NB4 (cell line): ENCODE results near the gene MACROD2.

Experiments used
- DNase-seq: peaks from one replicate; pipeline ENCODE4 v3.0.0; 2010; ENCODE audit warnings: low read depth
- H3K4me3 ChIP-seq: one replicate; pipeline ENCODE4 v1.5.1; 2011; ENCODE audit warnings: mild to moderate bottlenecking, low read depth, low read length, moderate library complexity
- CTCF ChIP-seq: IDR thresholded peaks from one replicate; pipeline ENCODE4 v1.5.1; 2012; ENCODE audit warnings: low read depth, low read length
- MYC ChIP-seq: IDR thresholded peaks from 2 replicates; pipeline ENCODE4 v1.6.1; 2011; ENCODE audit warnings: low read depth, low read length
- POLR2A ChIP-seq: IDR thresholded peaks from 2 replicates; pipeline ENCODE4 v1.6.1; 2011; ENCODE audit warnings: mild to moderate bottlenecking; ENCODE audit not compliant: insufficient read length; ENCODE audit errors: extremely low read depth
- TF ChIP-seq, protein P1 (sequence below): IDR thresholded peaks from 2 replicates; pipeline ENCODE4 v1.6.1; 2011; ENCODE audit warnings: low read depth, low read length

MACROD2 gene

DNA sequence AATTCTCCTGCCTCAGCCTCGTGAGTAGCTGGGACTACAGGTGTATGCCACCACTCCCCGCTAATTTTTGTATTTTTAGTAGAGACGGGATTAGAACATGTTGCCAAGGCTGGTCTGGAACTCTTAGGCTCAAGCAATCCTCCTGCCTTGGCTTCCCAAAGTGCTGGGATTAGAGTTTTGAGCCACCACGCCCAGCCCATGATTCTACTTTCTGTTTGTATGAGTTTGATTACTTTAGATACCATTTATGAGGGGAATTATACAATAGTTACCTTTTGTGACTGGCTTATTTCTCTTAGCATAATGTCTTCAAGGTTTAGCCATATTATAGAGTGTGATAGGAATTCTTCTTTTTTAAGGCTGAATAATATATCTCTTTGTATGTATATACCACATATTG lies 897.5 kb downstream of the MACROD2 start:
- DNase-seq = no peak
- H3K4me3 ChIP-seq = no peak overlapping the region
- TF ChIP-seq MYC = no peak
- TF ChIP-seq, protein P1, sequence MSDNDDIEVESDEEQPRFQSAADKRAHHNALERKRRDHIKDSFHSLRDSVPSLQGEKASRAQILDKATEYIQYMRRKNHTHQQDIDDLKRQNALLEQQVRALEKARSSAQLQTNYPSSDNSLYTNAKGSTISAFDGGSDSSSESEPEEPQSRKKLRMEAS = no peak

DNA sequence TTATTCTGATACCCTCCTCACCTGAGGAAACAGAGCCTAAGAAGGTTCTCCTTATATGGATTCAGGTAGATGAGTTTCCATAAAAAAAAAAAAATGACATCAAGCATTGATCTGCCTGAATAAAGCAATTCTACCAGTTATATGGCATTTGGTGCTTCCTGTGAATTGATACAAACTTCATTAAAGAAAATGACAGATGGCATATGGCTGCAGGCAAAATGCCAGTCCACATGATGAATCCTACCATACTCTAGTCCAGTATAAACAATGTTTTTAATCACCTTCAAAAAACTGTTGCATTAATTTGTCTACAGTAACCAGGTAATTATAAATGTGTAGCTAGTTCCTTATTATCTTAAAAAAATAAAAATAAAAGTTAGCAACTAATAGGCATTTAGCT lies 901.3 kb downstream of the MACROD2 start:
- H3K4me3 ChIP-seq = no peak overlapping the region
- DNase-seq = no peak
- TF ChIP-seq, protein P1 = no peak
- TF ChIP-seq CTCF = no peak

GRCh38 chr20:14897608-14898007 lies 902.3 kb downstream of the MACROD2 start:
- no peak for DNase-seq
- H3K4me3 ChIP-seq = no peak overlapping the region
- no peak for TF ChIP-seq MYC
- TF ChIP-seq, protein P1 = no peak
- TF ChIP-seq CTCF = no peak
- TF ChIP-seq POLR2A = no peak

DNA sequence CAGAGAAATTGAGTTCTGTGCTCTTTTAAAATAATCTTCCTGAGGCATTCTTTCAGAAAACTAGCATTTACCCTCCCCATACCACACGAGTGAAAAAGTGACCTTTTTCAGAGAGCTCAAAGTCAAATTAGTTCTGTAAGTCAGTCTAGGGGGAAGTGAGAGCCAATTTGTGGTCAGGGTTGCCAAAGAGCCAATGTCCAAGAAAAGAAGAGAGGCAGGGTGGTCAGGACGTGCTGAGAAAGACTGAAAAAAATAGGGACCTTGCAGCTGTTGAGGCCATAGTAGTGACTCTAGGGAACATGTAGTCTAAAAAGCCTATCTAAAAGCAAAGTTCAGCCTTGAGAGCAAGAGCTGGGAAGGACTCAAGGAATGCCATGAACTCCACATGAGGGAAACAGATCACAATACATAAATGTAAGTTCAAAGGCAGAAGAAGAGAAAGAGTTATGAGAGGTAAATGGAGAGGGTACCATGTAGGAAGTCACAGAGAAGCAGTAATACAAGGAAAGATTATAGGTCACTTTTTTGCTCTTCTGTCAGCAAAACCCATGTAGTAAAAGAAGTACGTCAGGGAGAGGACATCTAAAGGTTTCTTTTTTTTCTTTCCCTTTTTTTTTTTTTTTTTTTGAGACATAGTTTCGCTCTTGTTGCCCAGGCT lies 907.2 kb downstream of the MACROD2 start:
- H3K4me3 ChIP-seq = no peak overlapping the region
- TF ChIP-seq, protein P1 = no peak
- no peak for TF ChIP-seq MYC
- no peak for TF ChIP-seq CTCF
- no peak for TF ChIP-seq POLR2A
- peak; percentile 38 for DNase-seq

GRCh38 chr20:14906908-14907434 lies 911.7 kb downstream of the MACROD2 start:
- no peak for DNase-seq
- TF ChIP-seq POLR2A = no peak
- no peak for TF ChIP-seq MYC
- TF ChIP-seq, protein P1 = no peak
- no peak for TF ChIP-seq CTCF
- no peak overlapping the region for H3K4me3 ChIP-seq

GRCh38 chr20:14910126-14910525 lies 914.8 kb downstream of the MACROD2 start:
- no peak overlapping the region for H3K4me3 ChIP-seq
- TF ChIP-seq POLR2A = no peak
- no peak for TF ChIP-seq CTCF
- TF ChIP-seq, protein P1 = no peak
- TF ChIP-seq MYC = no peak
- DNase-seq = no peak
